OCI-LY3 (cell line): ENCODE measurements around the gene SYCE1.

Experiments used
- EZH2phosphoT487 ChIP-seq: fragments of 200-600 bp; shearing (Covaris generic); IDR thresholded peaks from 2 replicates; pipeline ENCODE4 v1.6.1; 2018; ENCODE audit warnings: antibody characterized with exemption, mixed run types, low read depth
- TF ChIP-seq, protein P1 (sequence below): fragments of 200-600, 300-600 bp; sonication (generic); IDR thresholded peaks from 2 replicates; pipeline ENCODE4 v1.5.1; 2014; ENCODE audit warnings: antibody characterized with exemption, low read length, low read depth

DNA sequence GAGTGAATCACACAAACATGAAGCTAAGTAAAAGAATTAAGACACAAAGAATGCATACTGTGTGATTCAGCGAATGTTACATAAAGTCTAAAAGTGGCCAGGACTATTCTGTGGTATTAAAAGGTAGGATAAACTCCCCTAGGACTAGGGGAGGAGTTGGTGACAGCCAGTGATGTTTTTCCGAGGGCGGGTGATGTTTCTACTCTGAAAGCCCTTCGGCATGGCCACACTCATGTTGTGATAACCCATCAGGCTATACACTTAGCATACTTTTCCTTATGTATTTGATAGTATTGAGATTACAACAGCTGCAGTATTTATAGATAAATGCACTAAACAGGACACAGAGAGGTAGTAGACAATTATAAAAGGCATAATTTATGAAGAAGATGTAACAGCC lies 54.0 kb downstream of the SYCE1 start:
- TF ChIP-seq, protein P1, sequence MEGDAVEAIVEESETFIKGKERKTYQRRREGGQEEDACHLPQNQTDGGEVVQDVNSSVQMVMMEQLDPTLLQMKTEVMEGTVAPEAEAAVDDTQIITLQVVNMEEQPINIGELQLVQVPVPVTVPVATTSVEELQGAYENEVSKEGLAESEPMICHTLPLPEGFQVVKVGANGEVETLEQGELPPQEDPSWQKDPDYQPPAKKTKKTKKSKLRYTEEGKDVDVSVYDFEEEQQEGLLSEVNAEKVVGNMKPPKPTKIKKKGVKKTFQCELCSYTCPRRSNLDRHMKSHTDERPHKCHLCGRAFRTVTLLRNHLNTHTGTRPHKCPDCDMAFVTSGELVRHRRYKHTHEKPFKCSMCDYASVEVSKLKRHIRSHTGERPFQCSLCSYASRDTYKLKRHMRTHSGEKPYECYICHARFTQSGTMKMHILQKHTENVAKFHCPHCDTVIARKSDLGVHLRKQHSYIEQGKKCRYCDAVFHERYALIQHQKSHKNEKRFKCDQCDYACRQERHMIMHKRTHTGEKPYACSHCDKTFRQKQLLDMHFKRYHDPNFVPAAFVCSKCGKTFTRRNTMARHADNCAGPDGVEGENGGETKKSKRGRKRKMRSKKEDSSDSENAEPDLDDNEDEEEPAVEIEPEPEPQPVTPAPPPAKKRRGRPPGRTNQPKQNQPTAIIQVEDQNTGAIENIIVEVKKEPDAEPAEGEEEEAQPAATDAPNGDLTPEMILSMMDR = no peak
- no peak for TF ChIP-seq EZH2phosphoT487
